ENCODE results near the gene DPP4. TPM values are rescaled to one million over a fixed set of nuclear protein-coding genes. Genes with fewer than 3 reads are reported as not detected.

Gene DPP4
- total RNA-seq: 85.9 TPM

DNA sequence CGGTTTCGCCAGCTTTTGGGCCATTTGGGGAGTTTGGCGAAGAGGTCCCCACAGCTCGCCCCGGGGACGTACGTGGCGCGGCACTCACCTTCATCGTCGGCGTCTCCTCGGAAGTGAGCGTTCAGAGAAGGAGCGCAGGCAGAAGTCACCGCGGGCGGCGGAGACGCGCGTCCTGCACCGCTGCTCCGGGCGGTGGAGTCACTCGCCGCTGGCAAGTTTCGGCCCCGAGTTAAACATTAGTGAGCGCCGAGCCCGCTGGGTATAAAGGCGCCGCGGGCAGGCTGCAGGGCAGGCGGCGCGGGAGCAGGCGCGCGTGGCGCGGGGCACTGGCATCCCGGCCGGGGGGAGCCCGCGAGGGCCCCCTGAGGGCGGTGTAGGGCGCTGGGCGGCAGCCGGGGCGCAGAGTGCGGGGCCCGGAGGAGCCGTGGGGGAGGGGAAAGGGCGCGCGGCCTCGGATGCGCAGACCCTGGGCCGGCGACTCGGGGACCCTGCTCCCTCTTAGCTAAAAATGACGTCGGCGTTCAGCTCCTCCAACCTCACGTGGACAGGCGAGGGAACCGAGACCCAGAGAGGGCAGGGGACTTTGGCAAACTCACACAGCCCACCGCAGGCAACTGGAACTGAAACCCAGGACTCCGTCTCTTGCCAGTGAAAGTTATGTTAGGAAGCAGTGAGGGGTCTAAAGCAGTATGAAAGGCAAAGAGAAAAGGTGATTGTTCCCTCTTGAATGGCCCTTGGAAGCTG, at the start of gene DPP4:
TSS of gene DPP4 (minus strand) at position 328 of the 744 bp plus-strand sequence. CDS start at position 94, 234 bp downstream.

Small RNA genes within 50 kb of the gene (small RNA-seq; reads per million reads assigned to genes)
- gene TIMM8AP1 (ENCODE audit: low replicate concordance): not detected

Other genes with a start within 250 kb of the DPP4 start
- gene GCG, start 78.0 kb upstream of the DPP4 start, total RNA-seq: not detected
- gene FAP, start 169.2 kb upstream of the DPP4 start, total RNA-seq: 17.2 TPM
- 7.6 TPM for gene IFIH1, start 244.5 kb upstream of the DPP4 start, total RNA-seq

Data from metanephros (tissue), 2 donors.